Hepatocyte (in vitro differentiated cells): ENCODE results near the gene DPEP1.

Source experiments
- CTCF ChIP-seq: fragments of 200-600 bp; sonication (generic); IDR thresholded peaks from 2 replicates; pipeline ENCODE4 v1.5.1; 2016; ENCODE audit warnings: antibody characterized with exemption, mild to moderate bottlenecking; ENCODE audit not compliant: poor library complexity
- EZH2 ChIP-seq: fragments of 200-600 bp; sonication (generic); IDR thresholded peaks from 2 replicates; pipeline ENCODE4 v1.6.1; 2016; ENCODE audit warnings: antibody characterized with exemption, mild to moderate bottlenecking, borderline replicate concordance
- EZH2phosphoT487 ChIP-seq: fragments of 200-600 bp; sonication (generic); IDR thresholded peaks from one replicate; pipeline ENCODE4 v1.6.1; 2018; ENCODE audit warnings: antibody characterized with exemption, mild to moderate bottlenecking, low read depth, moderate library complexity; ENCODE audit not compliant: unreplicated experiment, severe bottlenecking

GRCh38 chr16:89601906-89602272, 11.6 kb upstream of the DPEP1 start:
- TF ChIP-seq CTCF (no peak), EZH2 (no peak), EZH2phosphoT487 (no peak)
